SKM-1 (cell line): ENCODE measurements around the gene KLHL40.
"Not testable (repeated sequence)": the region's sequence is repeated elsewhere in the genome, so short reads cannot be mapped to it uniquely, and the experiment has no call there.

Experiments used
- DNase-seq: peaks from one replicate; lab custom pipeline; 2025; ENCODE audit not compliant: unreplicated experiment; lab: John Stamatoyannopoulos, UW

KLHL40 gene

DNA sequence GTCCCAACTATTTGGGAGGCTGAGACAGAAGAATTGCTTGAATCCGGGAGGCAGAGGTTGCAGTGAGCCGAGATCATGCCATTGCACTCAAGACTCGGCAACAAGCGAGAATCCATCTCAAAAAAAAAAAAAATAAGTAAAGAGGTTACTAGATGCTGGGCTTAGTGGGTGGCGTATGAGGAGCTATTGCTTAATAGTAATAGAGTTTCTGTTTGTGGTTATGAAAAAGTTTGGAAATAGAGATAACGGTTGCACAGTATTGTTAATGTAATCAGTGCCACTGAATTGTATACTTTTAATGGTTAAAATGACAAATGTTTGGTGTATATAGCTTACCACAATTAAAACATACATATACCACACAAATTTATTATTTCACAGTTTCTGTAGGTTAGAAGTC is 32.0 kb downstream of the KLHL40 start:
- no peak for DNase-seq

DNA sequence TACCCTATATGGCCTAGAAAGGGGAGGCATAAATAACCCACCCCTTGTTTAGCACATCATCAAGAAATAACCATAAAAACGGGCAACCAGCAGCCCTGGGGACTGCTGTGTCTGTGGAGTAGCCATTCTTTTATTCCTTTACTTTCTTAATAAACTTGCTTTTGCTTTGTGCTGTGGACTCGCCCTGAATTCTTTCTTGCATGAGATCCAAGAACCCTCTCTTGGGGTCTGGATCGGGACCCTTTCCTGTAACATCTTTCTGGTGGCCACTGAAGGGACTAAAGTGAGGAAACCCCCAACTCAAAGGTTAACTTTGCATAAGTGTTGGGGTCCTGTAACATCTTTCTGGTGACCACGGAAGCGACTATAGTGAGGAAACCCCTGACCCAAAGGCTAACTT is 33.0 kb downstream of the KLHL40 start:
- DNase-seq, result no peak

DNA sequence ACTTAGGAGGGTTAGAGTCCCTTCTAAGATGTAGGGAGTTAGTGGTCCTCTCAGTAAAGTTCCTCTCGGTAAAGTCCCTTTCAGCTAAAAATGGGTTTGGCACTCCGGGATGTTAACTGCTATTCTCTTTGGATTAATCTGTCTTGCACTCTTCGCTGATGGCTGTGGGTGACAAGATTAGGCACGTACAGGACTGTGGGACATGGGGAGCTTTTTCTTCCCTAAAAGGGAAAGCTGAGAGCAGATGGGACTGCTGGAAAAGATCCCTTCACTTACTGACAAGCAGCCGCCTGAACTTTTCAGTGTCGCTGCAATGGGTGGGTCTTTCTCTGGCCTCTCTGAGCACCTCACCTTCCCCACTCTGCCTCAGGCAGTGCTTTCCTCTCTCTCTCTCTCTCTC is 33.7 kb downstream of the KLHL40 start:
- no peak for DNase-seq

DNA sequence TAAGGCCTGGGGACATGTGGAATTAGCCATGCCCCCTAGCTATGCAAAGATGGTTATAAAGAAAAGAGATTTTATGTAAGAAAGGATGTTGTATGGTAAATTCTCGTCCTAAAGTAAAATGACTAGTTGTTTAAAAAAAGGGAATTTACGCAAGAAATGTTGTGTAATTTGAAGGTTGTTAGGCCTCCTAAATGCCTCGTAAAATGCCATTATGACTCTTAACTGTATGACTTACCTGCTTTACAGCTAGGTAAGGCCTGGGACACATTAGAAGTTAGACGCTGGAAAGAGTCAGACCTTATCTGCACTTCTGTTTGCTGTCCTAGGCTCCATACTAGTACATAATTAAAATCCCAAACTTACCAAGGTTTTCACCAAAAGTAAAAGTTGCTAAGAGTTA is 34.8 kb downstream of the KLHL40 start:
- no peak for DNase-seq

DNA sequence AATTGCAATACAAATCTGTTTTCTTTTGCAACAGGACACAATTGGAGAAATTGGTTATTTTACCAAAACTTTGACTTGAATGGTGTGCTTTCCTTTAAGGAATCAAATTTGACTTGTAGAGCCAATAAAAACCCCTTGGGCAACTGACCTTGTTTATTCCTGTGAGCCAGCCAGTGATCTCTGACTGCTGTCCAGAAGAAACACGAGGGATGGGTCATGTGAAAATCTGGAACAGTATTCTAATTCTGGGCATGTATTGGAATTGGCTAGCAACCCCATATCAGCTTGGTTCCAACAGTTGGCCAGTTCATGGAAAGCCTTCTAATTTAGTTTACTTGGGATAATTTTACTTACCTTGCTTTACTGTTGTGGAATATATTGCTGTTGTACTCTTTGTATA is 36.4 kb downstream of the KLHL40 start:
- no peak for DNase-seq

DNA sequence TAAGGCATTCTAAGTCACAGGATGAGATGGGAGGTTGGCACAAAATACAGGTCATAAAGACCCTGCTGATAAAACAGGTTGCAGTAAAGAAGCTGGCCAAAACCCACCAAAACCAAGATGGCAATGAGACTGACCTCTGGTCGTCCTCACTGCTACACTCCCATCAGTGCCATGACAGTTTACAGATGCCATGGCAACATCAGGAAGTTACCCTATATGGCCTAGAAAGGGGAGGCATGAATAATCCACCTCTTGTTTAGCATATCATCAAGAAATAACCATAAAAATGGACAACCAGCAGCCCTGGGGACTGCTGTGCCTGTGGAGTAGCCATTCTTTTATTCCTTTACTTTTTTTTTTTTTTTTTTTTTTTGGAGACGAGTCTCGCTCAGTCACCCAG is 37.1 kb downstream of the KLHL40 start:
- DNase-seq, result not testable (repeated sequence)

DNA sequence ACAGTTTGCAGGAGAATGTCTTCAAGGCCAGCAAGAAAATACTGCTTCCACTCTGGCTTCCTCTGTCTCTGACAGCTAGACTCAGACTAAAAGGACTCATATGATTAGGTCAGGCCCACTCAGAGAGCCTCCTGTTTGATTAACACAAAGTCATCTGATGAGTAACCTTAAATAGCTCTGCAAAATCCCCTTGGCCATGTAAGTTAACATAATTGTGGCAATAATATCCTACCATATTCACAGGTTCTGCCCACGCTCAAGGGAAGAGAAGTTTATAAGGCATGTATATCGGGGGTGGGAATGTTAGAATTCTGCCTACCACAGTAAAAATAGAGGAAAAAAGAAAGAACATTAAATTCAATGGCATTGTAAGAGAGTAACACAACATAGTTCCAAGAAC is 37.9 kb downstream of the KLHL40 start:
- DNase-seq, result no peak

DNA sequence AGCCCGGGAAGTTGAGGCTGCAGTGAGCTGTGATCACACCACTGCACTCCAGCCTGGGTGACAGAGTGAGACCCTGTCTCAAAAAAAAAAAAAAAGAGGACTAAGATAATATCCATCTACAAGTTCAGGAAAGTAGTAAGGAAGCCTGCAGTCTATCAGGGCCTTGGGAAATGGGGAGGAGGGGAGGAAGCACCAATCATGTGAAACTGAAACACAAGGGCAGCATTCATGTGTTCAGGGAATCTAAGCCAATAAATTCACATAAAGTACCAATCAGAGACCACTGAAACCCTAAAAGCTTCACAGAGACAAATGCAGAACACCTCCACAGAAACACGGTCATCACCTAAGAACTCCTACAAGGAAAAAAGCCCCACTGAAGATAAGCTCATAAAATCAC is 40.1 kb downstream of the KLHL40 start:
- DNase-seq, result no peak

DNA sequence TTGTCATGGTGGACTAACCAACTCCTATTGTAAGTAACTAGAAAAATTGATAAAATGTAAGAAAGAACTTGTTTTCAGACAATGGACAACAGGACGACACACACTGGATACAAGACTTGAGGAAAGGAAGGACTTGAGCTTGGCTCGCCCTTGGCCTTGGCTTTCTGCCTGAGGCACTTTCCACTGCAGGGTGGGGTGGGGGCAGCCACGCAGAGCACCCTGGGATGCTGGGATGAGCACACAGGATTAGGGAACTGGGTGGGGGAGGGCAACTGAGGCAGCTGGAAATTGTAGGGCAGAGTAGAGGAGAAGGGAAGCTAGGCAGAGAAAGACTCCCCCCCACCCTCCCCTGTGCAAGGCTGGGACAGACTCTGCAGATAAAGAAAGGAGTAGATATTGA is 42.7 kb downstream of the KLHL40 start:
- no peak for DNase-seq

DNA sequence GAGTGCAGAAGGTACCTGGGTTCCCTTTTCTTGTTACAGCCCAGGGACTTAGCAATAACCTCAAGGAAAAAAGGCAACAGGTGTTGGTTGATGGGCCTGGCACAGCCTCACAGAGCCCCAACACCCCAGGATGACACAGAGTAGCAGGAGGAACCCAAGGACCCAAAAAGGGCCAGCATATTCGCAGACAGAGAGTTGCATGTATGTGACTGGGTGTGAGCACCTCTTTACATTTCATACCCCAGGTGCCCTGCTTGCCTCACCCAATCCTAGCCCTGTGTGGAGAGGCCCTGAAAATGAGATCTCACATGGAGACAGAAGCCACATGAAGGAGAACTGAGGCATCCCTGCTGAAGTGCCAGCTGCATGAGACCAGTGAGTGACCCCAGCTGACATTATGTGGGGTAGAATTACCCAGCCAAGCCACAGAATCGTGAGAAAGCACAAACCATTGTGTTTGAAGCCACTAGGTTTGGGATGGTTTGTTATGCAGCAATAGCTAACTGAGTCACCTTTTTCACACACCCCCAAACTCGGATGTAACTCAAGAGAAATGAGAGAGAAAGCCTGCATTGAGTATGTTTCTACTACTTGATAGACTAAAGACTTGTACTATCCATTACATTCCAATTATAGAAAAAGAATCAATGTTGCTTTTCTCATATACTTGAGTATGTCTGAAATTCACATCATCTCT is 43.5 kb downstream of the KLHL40 start:
- DNase-seq, result no peak

DNA sequence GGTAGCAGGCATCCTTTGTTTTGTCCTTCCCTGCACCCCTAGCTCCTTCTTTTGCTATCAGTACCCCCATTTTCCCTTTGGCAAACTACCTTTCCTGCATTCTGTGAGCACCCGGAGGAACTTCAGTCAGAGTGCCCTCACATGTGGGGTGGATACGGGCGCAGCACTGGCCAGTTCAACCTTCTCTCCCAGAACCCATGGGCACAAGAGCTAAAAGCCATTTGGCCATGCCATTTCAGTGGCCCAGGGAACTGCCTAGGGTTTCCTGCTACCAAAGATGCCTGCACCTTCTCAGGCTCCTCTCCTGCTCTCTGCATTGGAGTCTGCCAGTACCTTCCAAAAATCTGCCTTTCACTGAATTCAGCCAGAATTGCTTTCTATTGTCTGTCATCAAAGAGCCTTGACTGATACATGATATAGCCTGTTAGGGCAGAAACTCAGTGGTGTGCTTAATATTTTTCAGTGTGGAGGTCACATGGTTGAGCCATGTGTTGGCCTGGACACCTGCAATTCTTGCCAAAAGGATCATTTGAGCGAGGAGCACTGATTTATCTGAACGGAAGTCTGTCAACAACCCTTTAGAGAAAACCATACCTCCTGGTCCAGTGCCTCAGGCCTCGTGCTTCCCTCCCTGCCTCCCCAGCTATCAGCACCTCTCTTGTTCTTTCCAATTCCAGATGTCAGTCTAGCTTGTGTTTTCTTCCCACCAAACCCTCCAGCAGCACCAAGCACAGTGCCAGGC is 44.2 kb downstream of the KLHL40 start:
- DNase-seq, result no peak

DNA sequence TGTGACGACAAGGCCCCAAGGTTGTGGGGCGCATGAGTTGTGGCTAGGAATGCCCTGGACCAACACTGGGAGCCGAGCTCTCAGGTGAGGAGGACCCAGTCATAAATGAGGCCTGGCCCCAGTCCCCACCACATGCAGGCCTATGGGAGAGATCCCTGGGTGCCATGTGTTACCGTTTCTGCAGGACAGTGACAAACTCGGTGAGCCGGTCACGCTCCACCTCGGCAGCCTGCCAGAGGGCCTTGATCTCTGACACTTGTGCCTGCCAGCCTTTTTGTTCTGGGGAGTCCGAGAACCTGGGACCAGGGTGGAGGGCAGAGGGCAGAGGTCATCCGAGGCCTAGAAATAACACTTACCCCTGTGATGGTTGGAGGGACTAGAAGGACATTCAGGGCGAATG is 45.0 kb downstream of the KLHL40 start:
- DNase-seq, result no peak

DNA sequence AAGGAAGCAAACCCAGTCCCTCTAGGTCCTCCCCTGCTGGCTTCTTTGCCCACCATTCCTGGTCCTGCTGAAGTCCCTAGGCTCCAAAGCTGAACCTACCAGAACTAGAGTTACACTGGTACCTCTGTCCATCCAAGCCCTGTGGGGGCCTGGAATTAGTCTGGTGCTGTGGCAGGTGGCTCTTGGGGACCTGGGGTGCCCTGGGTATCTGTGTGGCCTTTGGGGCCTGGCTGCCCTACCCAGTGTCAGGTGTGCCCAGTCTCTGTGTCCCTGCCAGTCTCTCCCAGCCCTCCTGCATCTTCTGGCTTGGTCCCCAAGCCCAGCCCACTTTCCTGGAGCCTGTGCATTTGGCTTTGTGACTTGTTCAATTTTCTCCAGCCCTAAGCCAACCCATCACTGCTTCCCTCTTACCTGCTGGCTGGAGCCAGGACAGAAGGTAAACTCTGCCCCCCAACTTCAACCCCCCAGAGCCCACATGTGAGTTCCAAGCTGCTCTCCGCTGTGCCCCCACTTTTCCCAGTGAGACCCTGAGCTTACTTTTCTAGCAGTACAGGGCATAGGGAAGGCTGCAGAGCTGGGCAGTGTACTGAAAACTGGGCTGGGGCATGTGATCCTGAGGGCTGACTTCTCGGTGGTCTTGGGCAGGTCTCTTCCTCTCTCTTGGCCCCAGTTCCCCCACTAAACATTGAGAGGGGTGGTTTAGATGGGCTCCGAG is 45.5 kb downstream of the KLHL40 start:
- no peak for DNase-seq

DNA sequence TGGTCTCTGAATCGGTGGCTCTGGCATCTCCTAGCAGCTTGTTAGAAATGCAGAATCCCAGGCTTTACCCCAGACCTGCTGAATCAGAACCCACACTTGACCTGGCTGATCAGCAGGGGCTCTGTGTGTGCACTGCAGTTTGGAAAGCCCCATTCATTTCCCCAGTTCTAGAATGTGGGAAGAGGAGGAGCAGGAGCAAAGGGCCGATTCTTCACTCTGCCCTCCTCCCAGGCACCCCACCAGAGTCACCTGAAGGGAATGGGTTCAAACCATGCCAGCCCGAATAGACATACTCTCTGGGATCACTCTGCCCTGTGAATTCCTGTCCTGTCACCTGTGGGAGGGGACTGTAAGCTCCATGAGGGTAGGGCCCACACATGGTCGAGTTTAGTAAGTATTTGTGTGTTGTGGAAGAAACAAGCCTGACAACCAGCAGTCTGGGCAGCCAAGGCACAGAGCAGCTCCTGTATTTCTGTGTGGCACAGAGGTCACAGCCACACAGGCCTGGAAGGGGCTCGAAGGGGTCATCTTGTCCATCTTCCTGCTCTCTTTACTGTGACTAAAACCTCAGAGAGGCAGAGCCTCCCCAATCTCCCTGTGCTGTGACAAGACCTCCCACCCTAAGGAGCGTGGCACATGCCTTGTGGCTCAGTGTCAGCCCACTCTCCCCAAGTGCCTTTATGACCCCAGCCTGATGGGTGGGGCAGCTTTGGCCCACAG is 46.3 kb downstream of the KLHL40 start:
- DNase-seq, result no peak

DNA sequence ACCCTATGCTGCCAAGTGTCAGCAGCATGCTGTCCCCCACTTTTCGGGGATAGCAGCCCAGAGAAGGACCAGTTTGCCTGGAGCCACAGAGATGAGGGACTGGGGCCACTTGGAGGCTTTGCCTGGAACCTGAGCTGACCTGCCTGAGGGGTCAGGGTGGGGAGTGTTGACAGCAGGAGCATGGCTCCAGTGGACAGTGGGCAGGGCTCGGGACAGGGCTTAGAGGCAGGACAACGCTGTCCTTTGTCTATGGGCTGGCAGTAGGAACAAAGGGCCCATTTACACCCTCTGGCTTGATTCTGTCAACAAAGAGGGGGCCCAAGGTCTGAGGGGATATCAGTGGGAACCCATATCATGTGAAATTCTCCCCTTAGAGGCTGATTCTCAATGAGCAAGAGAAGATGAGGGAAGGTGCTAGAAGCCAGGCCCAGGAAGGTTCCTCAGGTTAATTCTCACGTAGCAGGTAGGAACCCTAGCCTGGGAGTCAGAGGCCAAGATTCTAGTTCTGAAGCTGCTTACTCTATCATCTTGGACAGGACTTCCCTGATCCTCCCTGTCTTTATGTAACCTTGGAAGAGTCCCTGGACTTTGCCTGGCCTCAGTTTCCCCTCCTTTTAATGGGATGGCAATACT is 47.0 kb downstream of the KLHL40 start:
- DNase-seq, result no peak

DNA sequence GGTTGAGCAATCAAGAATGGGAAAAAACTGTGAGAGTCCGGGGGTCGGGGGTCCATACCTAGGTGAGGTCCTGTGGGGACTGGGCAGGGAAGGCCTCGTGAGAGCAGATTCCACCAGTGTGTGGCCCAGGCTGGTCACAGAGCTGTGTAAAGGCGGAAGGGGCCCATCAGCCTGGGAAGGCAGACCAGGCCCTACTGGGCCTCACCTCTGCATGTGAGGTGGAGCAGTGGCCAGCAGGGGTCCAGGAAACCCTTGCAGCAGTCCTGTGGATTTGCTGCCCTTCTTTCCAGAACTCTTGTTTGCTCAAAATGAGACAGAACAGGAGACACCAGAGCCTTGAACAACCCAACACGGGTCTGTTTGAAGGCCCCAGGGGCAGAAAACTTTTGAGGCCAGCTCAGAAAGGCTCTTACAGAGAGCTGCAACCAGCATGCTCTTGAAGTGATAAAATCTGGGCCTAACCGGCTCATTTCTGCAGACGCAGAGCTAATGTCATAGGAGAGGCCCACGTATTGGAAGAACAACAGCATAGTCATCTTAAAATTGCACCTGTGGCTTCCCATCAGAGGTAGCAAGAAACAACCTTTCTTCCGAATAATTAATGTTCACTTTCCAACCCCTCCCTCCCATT is 47.6 kb downstream of the KLHL40 start:
- no peak for DNase-seq

DNA sequence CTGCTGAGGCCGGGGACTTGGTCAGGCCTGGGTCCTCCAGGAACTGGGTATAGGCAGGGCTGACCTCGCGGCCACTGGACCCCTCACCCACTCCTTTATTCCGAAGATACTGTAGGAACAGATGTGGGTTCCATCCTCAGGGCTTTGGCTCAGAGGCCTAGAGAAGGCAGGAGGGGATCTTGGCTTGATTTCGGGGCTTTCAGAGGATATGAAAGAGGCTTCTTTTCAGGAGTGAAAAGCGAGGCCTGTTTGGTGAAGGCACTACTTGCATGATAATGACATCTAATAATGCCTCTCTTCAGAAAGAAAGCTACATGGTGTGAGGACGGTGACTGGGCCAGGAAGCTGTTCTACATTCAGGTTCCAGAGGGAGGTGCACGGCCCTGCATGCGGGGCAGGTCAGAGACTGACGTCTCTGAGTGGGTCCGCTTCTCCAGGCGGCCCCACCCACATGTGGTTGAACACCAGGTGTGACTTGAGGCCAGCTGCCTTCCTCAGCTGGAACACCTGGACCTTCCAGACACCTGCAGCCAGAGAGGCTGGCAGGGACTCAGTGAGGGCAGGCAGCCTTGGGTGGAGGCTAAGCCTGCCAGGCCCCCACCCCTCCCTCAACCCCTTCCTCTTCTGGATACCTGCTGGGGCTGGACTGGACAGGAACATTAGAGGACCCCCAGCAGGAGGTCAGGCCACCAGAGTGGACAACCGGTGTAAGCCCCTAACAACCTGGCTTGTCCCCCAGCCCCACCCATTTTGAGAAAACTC is 48.3 kb downstream of the KLHL40 start:
- no peak for DNase-seq

DNA sequence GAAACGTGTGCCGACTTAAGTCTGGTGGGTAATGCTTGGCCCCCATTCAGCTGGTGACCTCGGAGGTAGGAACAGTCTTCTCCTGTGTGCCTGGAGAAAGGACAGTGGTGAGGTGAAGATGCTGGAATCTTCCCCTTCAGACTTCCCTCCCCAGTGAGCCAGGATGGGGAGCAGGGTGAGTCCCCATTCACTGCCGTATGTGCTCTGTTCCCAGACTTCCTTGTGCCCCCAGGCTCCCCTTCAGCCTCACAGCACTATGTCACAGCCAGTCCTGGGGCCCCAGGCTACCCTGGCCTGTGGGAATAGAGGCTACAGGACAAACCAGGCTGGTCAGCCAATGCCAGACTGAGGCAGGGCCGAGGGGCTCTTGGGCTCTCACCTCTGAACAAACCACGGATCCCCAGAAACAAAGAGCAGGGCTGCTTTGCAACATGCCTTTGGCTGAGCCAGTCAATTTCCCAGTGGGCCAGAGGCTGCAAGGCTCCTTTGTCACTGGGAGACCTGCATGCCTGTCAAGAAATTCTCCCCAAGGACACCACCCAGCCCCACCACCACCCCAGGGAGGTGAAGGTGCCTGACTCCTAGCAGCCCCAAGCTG is 49.0 kb downstream of the KLHL40 start:
- no peak for DNase-seq

DNA sequence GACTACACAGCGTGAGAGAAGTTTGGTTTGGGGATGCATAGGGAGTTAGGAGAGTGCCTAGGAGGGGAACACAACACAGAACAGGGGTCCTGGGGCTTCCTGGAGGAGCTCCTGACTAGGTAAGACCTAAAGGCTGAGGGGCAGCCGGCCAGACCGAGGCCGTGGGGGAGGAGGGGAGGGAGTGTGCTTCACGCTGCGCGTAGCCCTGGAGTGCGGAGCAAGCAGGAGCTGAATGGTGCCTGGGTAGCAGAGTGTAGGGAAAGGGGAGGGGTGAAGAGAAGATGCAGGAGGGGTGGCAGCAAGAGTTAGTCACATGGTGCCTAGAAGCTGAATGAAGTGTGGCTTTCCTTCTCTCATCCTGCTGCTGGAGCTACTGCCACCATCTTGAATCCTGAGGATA is 49.7 kb downstream of the KLHL40 start:
- no peak for DNase-seq

DNA sequence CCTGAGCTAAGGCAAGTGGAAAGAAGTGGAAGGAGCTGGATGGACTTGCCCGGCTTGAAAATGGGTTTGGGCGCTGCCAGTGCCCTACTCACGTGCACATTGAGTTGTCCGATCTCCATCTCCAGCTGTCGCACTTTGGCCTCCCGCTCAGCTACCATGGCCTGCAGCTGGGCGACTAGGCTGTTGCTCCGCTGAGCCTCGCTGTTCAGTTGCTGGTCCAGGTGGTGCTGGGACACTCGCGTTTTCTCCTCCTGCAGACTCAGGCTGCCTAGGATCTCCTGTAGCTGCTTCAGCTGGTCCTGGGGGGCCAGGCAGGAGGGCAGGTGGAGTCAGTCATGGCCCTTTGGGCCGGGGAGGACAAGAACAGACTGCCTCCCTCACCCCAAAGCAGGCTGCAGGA is 50.3 kb downstream of the KLHL40 start:
- DNase-seq, result no peak
